GM10847 (cell line): Measurements from ENCODE around the gene TCN1.

Experiments used
- POLR2A ChIP-seq: IDR thresholded peaks from 2 replicates; pipeline ENCODE4 v1.6.1; 2011; ENCODE audit not compliant: insufficient read length; ENCODE audit errors: extremely low read depth

TCN1 gene, protein sequence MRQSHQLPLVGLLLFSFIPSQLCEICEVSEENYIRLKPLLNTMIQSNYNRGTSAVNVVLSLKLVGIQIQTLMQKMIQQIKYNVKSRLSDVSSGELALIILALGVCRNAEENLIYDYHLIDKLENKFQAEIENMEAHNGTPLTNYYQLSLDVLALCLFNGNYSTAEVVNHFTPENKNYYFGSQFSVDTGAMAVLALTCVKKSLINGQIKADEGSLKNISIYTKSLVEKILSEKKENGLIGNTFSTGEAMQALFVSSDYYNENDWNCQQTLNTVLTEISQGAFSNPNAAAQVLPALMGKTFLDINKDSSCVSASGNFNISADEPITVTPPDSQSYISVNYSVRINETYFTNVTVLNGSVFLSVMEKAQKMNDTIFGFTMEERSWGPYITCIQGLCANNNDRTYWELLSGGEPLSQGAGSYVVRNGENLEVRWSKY

DNA sequence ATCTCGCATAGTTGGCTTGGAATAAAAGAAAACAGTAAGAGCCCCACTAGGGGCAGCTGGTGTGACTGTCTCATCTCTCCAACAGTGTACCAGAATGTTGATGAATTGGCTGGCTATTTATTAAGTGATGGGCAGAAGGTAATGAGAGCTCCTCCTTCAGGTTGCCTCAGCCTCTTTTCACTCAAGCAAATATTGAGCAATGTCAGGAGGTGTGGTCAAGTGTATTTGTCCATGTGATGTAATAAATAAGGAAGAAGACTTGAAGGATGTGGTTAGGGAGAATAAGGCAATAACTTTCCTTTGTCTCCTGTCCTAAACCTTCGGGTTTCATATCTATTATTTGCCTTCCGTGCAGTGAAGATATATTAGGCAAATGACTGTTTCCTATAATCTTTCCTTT, at the start of gene TCN1:
TCN1 (minus strand) TSS at position 91 of the 400 bp plus-strand sequence; CDS start at position 74, 17 bp downstream.
- no peak for TF ChIP-seq POLR2A

DNA sequence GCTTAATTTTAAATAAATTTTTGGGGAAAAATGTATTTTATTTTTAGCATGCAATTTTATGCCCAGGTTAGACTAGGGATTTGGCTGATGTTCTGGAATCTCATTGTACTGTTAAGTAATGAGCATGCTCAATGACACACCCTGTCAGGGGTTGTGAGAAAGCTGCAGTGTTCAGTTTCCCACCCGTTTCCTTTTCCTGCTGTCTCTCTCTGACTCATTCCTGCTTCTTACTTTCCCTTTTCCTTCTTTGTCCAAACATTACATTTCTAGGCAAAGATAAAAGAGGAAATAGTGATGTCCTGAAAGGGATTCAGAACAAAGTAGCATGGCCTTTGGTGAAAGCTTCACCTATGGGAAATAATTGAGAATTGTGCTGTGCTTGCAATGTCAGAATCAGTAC, 35.0 kb upstream of the TCN1 start:
- TF ChIP-seq POLR2A, result no peak

DNA sequence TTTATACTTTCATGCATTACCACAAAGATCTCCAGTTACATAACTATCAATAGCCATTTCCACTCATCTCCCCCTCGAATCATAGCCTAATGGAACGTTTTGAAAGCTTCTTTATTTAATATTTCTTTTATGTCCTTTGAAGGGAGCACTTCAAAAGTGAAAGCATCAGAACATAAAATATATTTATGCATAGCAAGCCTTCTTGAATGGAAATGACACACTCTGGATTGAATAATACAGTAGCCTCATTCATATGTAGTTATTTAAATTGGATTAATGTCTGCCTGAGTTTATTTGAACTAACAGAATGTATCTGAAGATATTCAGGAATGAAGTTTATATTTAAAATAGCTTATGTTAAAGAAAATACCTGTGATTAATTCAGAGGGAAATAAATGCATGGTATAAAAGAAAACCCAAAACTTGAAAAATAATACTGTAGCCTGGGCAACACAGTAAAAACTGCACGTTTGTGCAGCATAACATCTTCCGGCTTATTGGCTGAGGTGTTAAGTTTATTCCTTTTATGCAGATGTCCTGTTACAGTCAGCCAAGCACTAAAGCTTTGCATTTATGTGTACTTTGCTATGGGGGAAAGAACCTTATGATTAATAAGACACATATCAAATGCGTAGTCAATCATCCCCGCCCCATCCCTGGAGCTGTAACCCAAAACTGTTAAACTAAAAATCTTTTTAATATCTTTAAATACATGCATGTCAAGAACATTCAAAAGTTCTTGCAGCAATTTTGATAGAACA, 34.3 kb upstream of the TCN1 start:
- no peak for TF ChIP-seq POLR2A

DNA sequence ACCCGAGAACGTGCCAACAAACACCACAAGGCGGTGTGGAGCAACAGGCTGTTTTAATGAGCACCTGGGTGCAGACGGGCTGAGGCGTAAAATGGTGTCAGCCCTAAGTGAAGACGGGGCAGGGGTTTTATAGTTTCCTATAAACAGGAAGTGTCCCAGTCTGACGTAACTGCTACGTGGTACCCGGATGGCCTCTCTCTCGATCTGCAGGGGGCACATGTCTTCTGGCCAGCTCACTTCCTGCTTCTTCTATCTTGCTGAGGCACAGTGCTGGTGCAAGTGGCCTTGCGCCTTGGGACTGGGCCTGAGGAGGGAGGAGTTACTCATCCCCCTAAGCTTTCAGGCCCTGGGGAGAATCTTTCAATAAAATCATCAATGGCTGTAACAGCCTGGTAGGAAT, 33.2 kb upstream of the TCN1 start:
- no peak for TF ChIP-seq POLR2A

DNA sequence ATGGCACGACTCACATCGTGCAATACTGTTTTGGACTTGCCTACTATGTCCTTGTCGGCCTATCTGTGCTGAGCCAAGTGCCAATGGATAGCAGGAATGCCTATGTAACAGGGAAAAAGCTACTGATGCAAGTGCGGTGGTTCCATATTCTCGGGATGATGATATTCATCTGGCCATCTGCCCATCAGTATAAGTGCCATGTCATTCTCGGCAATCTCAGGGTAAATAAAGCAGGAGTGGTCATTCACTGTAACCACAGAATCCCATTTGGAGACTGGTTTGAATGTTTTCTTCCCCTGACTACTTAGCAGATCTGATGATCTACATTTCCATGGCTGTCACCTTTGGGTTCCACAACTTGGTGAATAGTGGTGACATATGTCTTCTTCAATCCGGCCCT, 32.4 kb upstream of the TCN1 start:
- no peak for TF ChIP-seq POLR2A

DNA sequence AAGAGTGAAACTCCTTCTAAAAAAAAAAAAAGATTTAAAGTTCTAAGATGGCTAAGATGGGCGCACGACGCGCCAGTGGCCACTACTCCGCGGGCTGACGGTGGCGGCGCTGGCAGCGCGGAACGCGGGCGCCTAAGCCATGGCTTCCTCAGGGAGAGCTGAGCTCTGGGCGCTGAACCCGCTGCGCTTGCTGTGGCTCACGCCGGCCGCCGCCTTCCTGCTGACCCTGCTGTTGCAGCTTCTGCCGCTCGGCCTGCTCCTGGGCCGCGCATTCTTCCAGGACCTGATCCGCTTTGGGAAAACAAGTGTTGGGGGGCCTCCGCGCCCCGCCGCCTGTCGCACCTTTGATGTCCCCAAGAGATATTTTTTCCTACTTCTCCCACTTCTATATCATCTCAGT, 31.8 kb upstream of the TCN1 start:
- TF ChIP-seq POLR2A, result no peak

DNA sequence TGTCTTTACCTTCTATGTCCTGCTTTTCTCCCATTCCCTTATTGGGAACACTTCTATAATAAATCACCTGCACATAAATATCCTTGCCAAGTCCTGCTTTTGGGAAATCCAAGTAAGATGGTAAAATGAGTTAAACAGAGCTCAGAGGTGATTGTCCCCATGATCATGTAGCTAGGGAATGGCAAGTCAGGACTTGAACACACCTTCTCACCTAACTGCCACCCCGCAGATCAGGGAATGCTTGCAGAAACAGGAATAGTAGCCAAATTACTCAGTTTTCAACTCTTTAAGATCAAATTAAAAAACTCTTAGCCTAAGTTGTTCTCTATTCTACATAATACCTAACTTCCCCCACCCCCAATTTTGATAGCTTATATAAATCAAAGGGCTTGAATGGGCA, 28.3 kb upstream of the TCN1 start:
- TF ChIP-seq POLR2A, result no peak

DNA sequence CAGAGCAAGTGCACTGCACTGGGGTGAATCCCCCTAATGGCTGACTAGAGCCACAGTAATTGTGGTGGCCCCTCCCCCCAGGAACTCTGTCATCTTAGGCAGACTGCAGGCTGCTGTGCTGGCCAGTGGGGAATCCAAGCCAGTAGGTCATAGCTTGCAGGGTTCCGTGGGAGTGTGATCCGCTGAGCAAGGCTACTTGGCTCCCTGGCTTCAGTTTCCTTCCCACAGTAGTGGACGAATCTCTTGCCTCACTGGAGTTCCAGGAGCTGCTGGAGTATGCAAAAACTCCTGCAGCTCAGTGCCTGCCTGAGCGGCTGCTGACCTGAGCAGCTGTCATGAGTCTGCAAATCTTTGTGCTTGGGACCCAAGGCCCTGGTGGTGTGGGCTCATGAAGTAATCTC, 25.5 kb upstream of the TCN1 start:
- no peak for TF ChIP-seq POLR2A

DNA sequence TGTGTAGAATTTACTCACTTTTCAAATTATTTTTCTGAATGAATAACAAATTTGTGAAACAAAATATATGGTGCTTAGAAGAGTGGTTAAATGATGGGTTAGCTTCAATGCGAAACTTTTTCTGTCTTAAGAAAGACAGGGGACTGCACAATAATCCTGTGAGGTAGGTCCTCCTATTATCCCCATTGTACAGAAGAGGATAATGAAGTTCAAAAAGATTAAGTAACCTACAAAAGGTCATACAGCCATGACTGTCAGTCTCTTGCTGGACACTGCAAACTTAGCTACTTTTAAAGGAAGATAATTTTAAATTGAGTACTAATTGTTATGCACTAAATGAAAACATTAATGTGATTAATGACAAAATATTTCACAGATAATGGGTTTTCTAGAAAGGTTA, 17.3 kb upstream of the TCN1 start:
- no peak for TF ChIP-seq POLR2A

DNA sequence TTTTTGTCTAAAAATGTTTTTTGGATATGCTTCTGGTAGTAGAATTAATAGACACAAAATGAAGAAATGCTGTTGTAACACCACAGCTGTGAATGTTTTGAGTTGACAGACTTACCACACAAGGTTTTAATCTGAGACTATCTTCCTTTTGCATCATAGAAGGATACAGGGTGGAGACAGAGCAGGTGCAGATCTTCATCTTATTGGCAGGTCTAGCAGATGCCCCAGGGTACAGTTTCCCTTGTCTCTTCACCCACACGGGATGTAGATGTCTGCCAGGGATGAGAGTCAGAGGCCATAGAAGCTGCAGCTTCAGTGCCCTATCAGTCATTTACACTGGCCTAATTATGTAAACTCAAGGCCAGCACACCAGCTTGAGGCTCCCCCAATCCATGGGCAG, 13.3 kb upstream of the TCN1 start:
- TF ChIP-seq POLR2A, result no peak

DNA sequence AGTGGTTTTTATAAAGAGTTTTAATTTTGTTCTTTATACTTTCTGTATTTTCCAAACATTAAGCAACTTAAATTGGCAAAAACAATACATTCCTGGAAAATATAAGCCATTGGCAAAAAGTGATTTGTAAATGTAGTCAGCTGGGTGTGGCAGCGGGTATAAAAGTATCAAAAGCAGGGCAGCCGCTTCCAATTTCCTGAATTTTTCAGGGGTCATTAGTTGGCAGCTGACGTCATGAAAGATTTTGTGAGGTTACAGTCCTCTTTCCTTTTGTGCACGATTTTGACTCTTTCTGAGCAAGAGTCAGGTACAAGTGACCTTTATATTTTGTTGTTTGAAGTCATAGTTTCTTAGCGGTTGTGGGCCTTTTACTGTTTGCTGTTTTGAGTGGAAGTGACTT, 12.3 kb upstream of the TCN1 start, which contains the start of gene OOSP3:
OOSP3 (plus strand) TSS at position 208 of the 400 bp plus-strand sequence; CDS start at position 235, 27 bp downstream.
- no peak for TF ChIP-seq POLR2A

DNA sequence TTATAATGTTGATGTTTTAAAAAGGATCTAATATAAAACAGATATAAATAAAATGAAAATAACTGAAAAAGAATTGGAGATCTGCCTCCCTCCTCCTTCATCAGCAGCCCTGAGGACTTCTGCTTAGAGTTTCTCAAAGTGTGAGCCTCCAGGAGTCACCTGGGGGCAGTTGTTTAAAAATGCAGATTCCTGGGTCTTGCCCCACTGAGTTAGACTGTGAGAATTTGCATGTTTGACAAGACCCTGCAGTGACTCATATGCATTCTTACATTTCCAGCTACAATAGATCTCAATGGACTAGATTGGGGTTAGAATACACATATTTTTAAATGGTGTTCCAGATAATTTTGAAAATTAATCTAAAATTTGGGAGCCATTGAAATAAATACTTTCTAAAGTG, 11.5 kb upstream of the TCN1 start:
- no peak for TF ChIP-seq POLR2A

DNA sequence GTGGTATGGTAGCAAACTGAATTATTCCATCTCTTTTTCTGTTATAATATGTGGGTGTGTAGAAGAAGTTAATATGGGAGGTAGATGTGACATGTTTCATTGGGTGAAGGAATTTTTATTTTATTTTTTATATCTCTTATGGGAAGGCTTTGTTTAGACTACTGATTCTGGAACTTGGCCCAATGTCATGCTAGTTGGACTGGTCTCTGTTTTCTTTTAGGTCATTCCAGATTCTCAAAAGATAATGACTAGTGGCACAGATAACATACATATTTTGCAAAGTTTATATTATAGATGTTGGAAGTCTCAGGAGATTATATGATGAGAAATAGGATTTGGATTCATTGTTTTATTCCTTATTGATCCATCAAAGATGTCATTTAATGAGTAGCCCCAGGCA, 11.0 kb upstream of the TCN1 start:
- no peak for TF ChIP-seq POLR2A

DNA sequence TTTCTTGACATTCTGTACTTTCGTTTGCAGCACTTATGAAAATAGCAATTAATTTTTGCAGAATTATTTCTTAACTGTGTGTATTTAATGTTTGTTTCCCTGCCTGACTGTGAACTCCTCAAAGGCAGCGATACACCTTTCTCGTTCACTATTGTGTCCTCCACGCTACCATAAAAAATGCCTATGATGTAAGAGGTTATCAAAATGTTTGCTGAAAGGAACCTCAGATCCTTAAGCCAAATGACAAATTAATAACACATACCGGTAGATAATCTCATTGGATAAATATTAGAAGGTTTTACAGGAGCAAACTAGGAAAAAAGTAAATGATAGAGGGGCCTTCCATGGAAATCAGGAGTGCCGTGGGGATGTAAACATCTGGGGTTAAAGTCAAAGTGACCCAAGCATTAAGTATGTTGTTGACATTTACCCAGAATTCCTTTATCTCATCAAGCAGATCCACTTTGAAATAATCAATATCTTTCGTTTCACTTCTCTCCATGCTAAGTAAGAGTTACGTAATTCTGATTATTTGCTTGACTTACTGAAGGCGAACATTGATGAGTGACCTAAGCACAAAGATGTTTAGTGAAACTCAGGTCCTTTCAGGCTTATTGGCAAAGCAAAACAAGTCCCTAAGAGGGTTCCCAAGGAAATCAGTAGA, 9.7 kb upstream of the TCN1 start:
- TF ChIP-seq POLR2A, result no peak

DNA sequence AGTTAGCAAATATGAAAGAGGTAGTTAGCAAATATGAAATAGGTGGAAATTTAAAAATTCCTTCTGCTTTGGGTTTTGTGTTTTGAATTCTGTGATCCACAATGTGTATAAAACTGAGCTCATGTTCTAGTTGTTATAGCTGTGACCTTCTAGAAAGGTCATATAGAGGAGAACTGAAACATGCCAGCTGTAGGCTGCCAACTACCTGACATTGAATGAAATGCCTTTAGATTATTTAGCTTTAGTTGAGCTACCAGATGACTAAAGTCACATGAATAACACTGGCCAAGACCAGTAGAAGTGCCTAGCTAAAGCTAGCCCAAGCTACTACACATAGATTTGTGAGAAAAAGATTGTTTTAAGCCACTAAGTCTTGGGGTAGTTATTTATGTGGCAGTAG, 5.8 kb upstream of the TCN1 start:
- no peak for TF ChIP-seq POLR2A

DNA sequence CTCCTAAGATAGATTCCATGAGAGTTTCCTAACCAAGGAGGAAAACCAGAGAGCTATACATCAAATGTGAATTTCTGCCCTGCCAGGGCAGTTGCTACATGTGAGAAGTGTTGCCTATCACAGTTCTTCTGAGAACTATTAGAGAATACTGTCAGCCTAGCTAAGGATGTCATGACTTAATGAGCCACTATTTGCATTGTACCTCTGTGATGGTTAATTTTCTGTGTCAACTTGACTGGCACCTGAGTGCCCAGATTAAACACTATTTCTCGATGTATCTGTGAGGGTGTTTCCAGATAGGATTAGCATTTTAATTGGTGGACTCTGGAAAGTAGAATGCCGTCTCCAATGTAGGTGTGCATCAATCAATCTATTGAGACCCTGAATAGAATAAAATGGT, 1.7 kb upstream of the TCN1 start:
- no peak for TF ChIP-seq POLR2A
